Type B pancreatic cell (in vitro differentiated cells): ENCODE data around the gene PES1. TPM values are rescaled to one million over a fixed set of nuclear protein-coding genes. Genes with fewer than 3 reads are reported as not detected.
A peak's percentile ranks its signal among the peaks of the same experiment; 100 is the strongest.

Experiments
- DNase-seq: peaks from one replicate; pipeline ENCODE4 v3.0.0; 2021; ENCODE audit warnings: mixed read lengths; ENCODE audit not compliant: unreplicated experiment; ENCODE audit errors: extremely low spot score
- H3K27ac Mint-ChIP-seq: 2 replicates; pipeline ENCODE4 v1.8.0; 2021; ENCODE audit warnings: mild to moderate bottlenecking, mixed read lengths
- H3K27me3 Mint-ChIP-seq: 2 replicates; pipeline ENCODE4 v1.8.0; 2021; ENCODE audit warnings: mixed read lengths
- H3K36me3 Mint-ChIP-seq: 2 replicates; pipeline ENCODE4 v1.8.0; 2021; ENCODE audit warnings: mixed read lengths
- H3K4me1 Mint-ChIP-seq: one replicate; pipeline ENCODE4 v1.8.0; 2021; ENCODE audit warnings: mixed read lengths; ENCODE audit not compliant: unreplicated experiment
- H3K4me3 Mint-ChIP-seq: 2 replicates; pipeline ENCODE4 v1.8.0; 2021; ENCODE audit warnings: mild to moderate bottlenecking, mixed read lengths
- H3K9me3 Mint-ChIP-seq: 2 replicates; pipeline ENCODE4 v1.8.0; 2021; ENCODE audit warnings: mixed read lengths
- total RNA-seq: library from RNA; stranded (reverse); gene quantifications from 2 replicates; pipeline ENCODE4 v1.2.1, GENCODE V29; 2021; ENCODE audit warnings: low replicate concordance
- TF ChIP-seq, protein P1 (sequence below): fragments of 200-600 bp; sonication (generic); conservative IDR thresholded peaks from 2 replicates; pipeline ENCODE4 v1.5.0; 2021; ENCODE audit warnings: antibody characterized with exemption, mild to moderate bottlenecking

PES1 gene
- total RNA-seq, 1 donor from 2014 or later = 77.0 TPM

DNA sequence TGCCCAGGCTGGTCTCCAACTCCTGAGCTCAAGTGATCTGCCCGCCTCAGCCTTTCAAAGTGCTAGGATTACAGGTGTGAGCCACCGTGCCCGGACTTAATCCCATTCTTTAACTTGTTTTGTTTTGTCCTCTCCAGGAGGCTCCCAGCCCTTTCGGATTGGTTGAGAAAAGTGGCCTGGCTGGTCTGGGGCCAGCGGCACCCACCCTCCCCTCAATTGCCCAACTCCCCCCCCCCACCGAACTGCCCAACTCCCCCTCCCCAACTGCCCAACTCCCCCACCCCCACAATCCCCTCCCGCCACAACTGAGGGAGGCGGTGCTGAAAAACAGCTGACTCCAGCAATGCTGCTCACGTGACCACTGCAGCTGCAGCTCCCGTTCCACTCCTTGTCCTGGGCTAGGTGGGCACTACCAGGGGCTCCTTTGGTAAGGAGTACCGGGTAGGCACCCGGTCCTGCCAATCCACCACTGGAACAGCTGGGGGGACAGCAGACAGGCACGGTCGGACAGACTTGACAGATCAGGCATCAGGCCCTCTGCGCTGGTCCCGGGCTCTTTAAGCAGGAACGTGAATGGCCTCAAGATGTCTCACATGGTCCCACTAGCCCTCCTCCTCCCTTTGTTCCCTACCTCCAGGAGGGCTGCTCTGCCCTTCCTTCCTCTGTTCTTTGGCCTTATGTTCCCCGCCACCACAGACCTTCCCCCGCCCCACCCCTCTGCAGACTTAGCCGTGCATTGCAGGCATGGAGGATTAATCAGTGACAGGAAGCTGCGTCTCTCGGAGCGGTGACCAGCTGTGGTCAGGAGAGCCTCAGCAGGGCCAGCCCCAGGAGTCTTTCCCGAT is 15.0 kb upstream of the PES1 start, which contains the start of gene TCN2:
Gene TCN2, plus strand, starts transcription at position 720 of the 845 bp plus-strand sequence. CDS start 158 bp downstream, outside the sequence.
- H3K4me1 Mint-ChIP-seq = peaks cover 34% of the 10 kb centered on the region
- no peaks in the 10 kb centered on the region for H3K36me3 Mint-ChIP-seq
- TF ChIP-seq, protein P1, sequence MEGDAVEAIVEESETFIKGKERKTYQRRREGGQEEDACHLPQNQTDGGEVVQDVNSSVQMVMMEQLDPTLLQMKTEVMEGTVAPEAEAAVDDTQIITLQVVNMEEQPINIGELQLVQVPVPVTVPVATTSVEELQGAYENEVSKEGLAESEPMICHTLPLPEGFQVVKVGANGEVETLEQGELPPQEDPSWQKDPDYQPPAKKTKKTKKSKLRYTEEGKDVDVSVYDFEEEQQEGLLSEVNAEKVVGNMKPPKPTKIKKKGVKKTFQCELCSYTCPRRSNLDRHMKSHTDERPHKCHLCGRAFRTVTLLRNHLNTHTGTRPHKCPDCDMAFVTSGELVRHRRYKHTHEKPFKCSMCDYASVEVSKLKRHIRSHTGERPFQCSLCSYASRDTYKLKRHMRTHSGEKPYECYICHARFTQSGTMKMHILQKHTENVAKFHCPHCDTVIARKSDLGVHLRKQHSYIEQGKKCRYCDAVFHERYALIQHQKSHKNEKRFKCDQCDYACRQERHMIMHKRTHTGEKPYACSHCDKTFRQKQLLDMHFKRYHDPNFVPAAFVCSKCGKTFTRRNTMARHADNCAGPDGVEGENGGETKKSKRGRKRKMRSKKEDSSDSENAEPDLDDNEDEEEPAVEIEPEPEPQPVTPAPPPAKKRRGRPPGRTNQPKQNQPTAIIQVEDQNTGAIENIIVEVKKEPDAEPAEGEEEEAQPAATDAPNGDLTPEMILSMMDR = peak; percentile 24
- H3K27me3 Mint-ChIP-seq = peaks cover 2% of the 10 kb centered on the region
- peak within 1 kb of the TSS; percentile 93 for H3K4me3 Mint-ChIP-seq
- DNase-seq = no peak
- H3K9me3 Mint-ChIP-seq = no peaks in the 10 kb centered on the region
- H3K27ac Mint-ChIP-seq = peak within 1 kb of the TSS; percentile 92

DNA sequence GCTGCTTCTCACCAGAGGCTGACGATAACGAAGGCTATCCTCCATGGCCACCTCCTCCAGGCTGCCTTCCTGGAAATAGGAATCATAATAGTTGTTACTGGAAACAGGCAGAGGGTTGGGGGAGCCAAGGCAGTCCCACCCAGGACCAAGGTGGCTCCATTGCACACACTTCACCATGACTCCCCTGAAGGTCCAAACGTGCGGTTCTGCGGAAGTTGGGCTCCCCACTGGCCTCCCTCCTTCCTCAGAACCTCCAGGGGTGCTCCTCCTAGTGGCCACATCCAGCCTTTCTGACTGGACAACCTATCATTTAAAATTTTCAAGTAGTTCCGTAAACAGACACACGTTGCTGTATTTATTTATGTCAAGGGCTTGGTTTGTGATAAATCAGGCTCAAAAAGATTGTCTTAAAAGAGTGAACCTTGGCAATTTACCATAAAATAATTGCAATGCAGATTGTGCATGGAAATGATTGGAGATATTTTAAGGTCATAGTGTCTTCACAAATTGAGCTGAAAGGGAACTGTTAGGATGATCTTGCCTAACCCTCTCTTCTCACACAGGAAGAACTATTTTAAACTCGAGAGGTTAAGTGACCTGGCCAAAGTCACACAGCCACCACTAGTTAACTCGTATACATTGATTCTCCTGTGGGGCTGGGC is 13.9 kb upstream of the PES1 start:
- H3K4me1 Mint-ChIP-seq = peaks cover 34% of the 10 kb centered on the region
- H3K36me3 Mint-ChIP-seq = no peaks in the 10 kb centered on the region
- H3K4me3 Mint-ChIP-seq = peak overlapping the region; percentile 80
- DNase-seq = no peak
- peak overlapping the region; percentile 56 for H3K27ac Mint-ChIP-seq
- TF ChIP-seq, protein P1 = peak; percentile 84
- H3K27me3 Mint-ChIP-seq = peaks cover 2% of the 10 kb centered on the region
- no peaks in the 10 kb centered on the region for H3K9me3 Mint-ChIP-seq

DNA sequence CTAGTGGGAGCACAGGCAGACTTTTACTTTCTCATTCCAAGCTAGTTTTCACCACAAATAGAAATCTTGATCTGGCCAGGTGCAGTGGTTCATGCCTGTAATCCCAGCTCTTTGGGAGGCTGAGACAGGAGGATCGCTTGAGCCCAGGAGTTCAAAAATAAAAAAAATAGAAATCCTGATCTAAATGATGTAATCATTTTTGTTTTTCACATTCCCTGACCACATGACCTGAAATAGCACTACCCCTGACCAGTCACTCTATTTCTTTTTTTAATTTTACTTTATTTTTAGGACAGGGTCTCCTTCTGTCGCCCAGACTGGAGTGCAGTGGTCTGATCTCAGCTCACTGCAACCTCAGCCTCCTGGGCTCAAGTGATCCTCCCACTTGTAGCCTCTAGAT is 13.0 kb upstream of the PES1 start:
- no peaks in the 10 kb centered on the region for H3K9me3 Mint-ChIP-seq
- no peak for DNase-seq
- H3K4me3 Mint-ChIP-seq = no peak overlapping the region
- TF ChIP-seq, protein P1 = no peak
- peaks cover 34% of the 10 kb centered on the region for H3K4me1 Mint-ChIP-seq
- no peaks in the 10 kb centered on the region for H3K36me3 Mint-ChIP-seq
- H3K27ac Mint-ChIP-seq = no peak overlapping the region
- H3K27me3 Mint-ChIP-seq = peaks cover 2% of the 10 kb centered on the region

DNA sequence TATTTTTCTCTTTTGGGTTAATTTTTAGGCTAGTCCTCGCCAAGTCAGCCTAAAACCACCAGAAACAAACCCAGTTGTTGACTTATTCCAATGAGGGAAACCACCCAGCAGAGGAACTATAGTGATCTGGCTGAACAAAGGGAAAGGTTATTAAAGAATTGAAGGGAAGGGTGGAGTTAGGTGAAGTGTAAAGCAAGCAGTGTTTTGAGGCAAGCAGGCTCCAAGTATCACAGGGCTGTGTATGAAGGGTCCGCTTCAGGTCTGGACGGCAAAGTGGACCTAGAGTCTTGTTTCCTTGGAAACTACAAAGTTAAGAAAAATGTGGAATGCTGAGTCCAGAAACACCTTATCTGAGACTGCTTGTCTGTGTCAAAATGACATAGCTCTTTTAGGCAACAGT is 12.1 kb upstream of the PES1 start:
- TF ChIP-seq, protein P1 = no peak
- Mint-ChIP-seq H3K27ac (peak overlapping the region; percentile 22), H3K4me3 (no peak overlapping the region)

DNA sequence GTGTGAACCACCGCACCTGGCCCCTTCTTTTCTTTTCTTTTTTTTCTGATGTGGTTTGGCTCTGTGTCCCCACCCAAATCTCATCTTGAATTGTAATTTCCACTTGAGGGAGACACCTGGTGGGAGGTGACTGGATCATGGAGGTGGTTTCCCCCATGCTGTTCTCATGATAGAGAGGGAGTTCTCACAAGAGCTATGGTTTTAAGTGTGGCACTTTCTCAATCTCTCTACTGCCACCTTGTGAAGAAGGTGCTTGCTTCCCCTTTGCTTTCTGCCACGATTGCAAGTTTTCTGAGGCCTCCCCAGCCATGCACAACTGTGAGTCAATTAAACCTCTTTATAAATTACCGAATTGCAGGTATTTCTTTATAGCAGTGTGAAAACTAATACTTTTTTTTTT is 10.3 kb upstream of the PES1 start:
- Mint-ChIP-seq H3K4me1 (peaks cover 19% of the 10 kb centered on the region), H3K9me3 (no peaks in the 10 kb centered on the region), H3K36me3 (no peaks in the 10 kb centered on the region), H3K27me3 (peaks cover 2% of the 10 kb centered on the region), H3K27ac (no peak overlapping the region), H3K4me3 (no peak overlapping the region)
- DNase-seq = no peak
- TF ChIP-seq, protein P1 = peak; percentile 58

More for the DNA sequence above, 12.1 kb upstream of the PES1 start:
- Mint-ChIP-seq H3K9me3 (no peaks in the 10 kb centered on the region), H3K27me3 (peaks cover 2% of the 10 kb centered on the region), H3K4me1 (peaks cover 27% of the 10 kb centered on the region), H3K36me3 (no peaks in the 10 kb centered on the region)
- no peak for DNase-seq
